Gastrocnemius medialis (tissue), 4 donors: ENCODE data around the gene COL6A5. TPM values are rescaled to one million over a fixed set of nuclear protein-coding genes. Genes with fewer than 3 reads are reported as not detected.
"Not testable (repeated sequence)": the region's sequence is repeated elsewhere in the genome, so short reads cannot be mapped to it uniquely, and the experiment has no call there.

Source experiments
- ATAC-seq, 2 donors: fragments of 150-250 bp; one replicate each; pipeline ENCODE4 v1.9.1; 2016
- DNase-seq, 2 donors: peaks; one replicate each; pipeline ENCODE4 v3.0.0-alpha.2; 2019
- H3K27ac ChIP-seq, 4 donors: fragments of 200-600 bp; sonication (generic); 1 replicate in 1 of 4; 2 replicates in 3 of 4; pipeline ENCODE4 v1.5.1; 2016 to 2018; ENCODE audit warnings: mild to moderate bottlenecking in 2 of 4, moderate library complexity in 1 of 4
- H3K27me3 ChIP-seq, 3 donors: fragments of 200-600 bp; sonication (generic) in 2 of 3; 1 replicate in 1 of 3; 2 replicates in 2 of 3; pipeline versions ENCODE4 v1.5.1 to v1.6.0; 2016 to 2019; ENCODE audit warnings: mild to moderate bottlenecking in 1 of 3, moderate library complexity in 1 of 3
- H3K36me3 ChIP-seq, 2 donors: fragments of 200-600 bp; sonication (generic) in 1 of 2; one replicate each; pipeline ENCODE4 v1.5.1; 2017 to 2018
- H3K4me1 ChIP-seq, 2 donors: fragments of 200-600 bp; sonication (generic) in 1 of 2; one replicate each; pipeline ENCODE4 v1.5.1; 2016 to 2017; ENCODE audit warnings: mild to moderate bottlenecking in 2 of 2
- H3K4me3 ChIP-seq, 4 donors: fragments of 200-600 bp; sonication (generic) in 3 of 4; 1 replicate in 1 of 4; 2 replicates in 3 of 4; pipeline ENCODE4 v1.5.1; 2016 to 2019; ENCODE audit warnings: mild to moderate bottlenecking in 2 of 4
- H3K9me3 ChIP-seq, 3 donors: fragments of 200-600 bp; sonication (generic) in 2 of 3; 1 replicate in 1 of 3; 2 replicates in 2 of 3; pipeline ENCODE4 v1.5.1; 2016 to 2019
- CTCF ChIP-seq, 5 experiments: fragments of 450-650 bp in 3 of 5; fragments of 200-600 bp in 2 of 5; sonication (generic) in 2 of 5; IDR thresholded peaks in 4 of 5; conservative IDR thresholded peaks in 1 of 5; 1 replicate in 4 of 5; 2 replicates in 1 of 5; pipeline ENCODE4 v1.5.1; 2016 to 2019; ENCODE audit warnings: antibody characterized with exemption in 5 of 5, mild to moderate bottlenecking in 3 of 5, moderate library complexity in 3 of 5
- POLR2A ChIP-seq, 2 donors: fragments of 450-650 bp; IDR thresholded peaks; one replicate each; pipeline ENCODE4 v1.6.1; 2017; ENCODE audit warnings: antibody characterized with exemption in 2 of 2, mild to moderate bottlenecking in 2 of 2, moderate library complexity in 2 of 2
- in situ Hi-C, 4 donors: fragments of 200-750 bp; cut with MboI; loops; one replicate each; pipeline versions ENCODE4 v1.15.0 to v1.8.0; 2017; ENCODE audit warnings: low sequenced_read_pairs in 4 of 4
- intact Hi-C: fragments of 100-400 bp; cut with DNase I; formaldehyde crosslinking; loops from one replicate; pipeline ENCODE4 v1.15.1; 2023; ENCODE audit warnings: low total_unique reads
- total RNA-seq, 4 donors: library from RNA; depleted of rRNA; stranded (reverse); fragments of >200 nt; gene quantifications; one replicate each; pipeline versions ENCODE4 v1.1.0 to v1.2.3, GENCODE V29; 2016

Gene COL6A5
- total RNA-seq, 4 donors from 2014 or later, result not detected

- ATAC-seq (no peak), DNase-seq (no peak)
- H3K4me1 ChIP-seq, result no peaks in the 10 kb centered on the region
- H3K27ac ChIP-seq, result no peak overlapping the region
- in situ Hi-C loops (no loop called here), intact Hi-C loops (no loop called here)
- no peak overlapping the region for H3K4me3 ChIP-seq
- no peaks in the 10 kb centered on the region for H3K9me3 ChIP-seq
- H3K36me3 ChIP-seq, result no peaks in the 10 kb centered on the region
- no peaks in the 10 kb centered on the region for H3K27me3 ChIP-seq
- TF ChIP-seq CTCF (IDR thresholded peaks at IDR 0.05 in 4 of 5, conservative IDR thresholded peaks at IDR 0.05 in 1 of 5) (no peak), POLR2A (IDR thresholded peaks at IDR 0.05) (no peak)
These were observed 58.9 kb downstream of the COL6A5 start for GRCh38 chr3:130404401-130404800.

- ATAC-seq (no peak), DNase-seq (no peak)
- H3K27ac ChIP-seq, result no peak overlapping the region
- H3K4me3 ChIP-seq, result no peak overlapping the region
- H3K36me3 ChIP-seq, result no peaks in the 10 kb centered on the region
- intact Hi-C loops, result no loop called here
- no peaks in the 10 kb centered on the region for H3K9me3 ChIP-seq
- H3K27me3 ChIP-seq, result no peaks in the 10 kb centered on the region
- no peaks in the 10 kb centered on the region for H3K4me1 ChIP-seq
- TF ChIP-seq POLR2A (IDR thresholded peaks at IDR 0.05) (no peak), CTCF (IDR thresholded peaks at IDR 0.05 in 4 of 5, conservative IDR thresholded peaks at IDR 0.05 in 1 of 5) (no peak)
- in situ Hi-C loops, result no loop called here
These were observed 60.5 kb downstream of the COL6A5 start for GRCh38 chr3:130405956-130406355.

GRCh38 chr3:130408253-130408652, 62.8 kb downstream of the COL6A5 start:
- H3K4me1 ChIP-seq, H3K9me3 ChIP-seq, H3K36me3 ChIP-seq, H3K27me3 ChIP-seq, ATAC-seq, intact Hi-C loops, H3K4me3 ChIP-seq, in situ Hi-C loops, H3K27ac ChIP-seq, DNase-seq: not testable (repeated sequence)

- in situ Hi-C loops, result no loop called here
- Histone ChIP-seq H3K27ac (no peak overlapping the region), H3K9me3 (no peaks in the 10 kb centered on the region), H3K4me3 (no peak overlapping the region), H3K4me1 (no peaks in the 10 kb centered on the region), H3K36me3 (no peaks in the 10 kb centered on the region), H3K27me3 (no peaks in the 10 kb centered on the region)
- DNase-seq, result no peak
- intact Hi-C loops, result no loop called here
- ATAC-seq, result no peak
- TF ChIP-seq POLR2A (IDR thresholded peaks at IDR 0.05), result no peak
- TF ChIP-seq CTCF (IDR thresholded peaks at IDR 0.05 in 4 of 5, conservative IDR thresholded peaks at IDR 0.05 in 1 of 5), result no peak
These were observed 65.8 kb downstream of the COL6A5 start for GRCh38 chr3:130411320-130411719.

- Histone ChIP-seq H3K4me3 (no peak overlapping the region), H3K9me3 (no peaks in the 10 kb centered on the region), H3K36me3 (no peaks in the 10 kb centered on the region), H3K27ac (no peak overlapping the region), H3K4me1 (no peaks in the 10 kb centered on the region), H3K27me3 (no peaks in the 10 kb centered on the region)
- no peak for DNase-seq
- no peak for TF ChIP-seq POLR2A (IDR thresholded peaks at IDR 0.05)
- no peak for TF ChIP-seq CTCF (IDR thresholded peaks at IDR 0.05 in 4 of 5, conservative IDR thresholded peaks at IDR 0.05 in 1 of 5)
- in situ Hi-C loops (no loop called here), intact Hi-C loops (no loop called here)
- no peak for ATAC-seq
These were observed 67.6 kb downstream of the COL6A5 start for GRCh38 chr3:130412991-130413560.
